22Rv1 (cell line): ENCODE data around the gene WIPF3.

ENCODE experiments used
- H3K27ac ChIP-seq: fragments of 450-650 bp; 2 replicates; pipeline ENCODE4 v1.5.1; 2017
- CTCF ChIP-seq: fragments of 450-650 bp; IDR thresholded peaks from 2 replicates; pipeline ENCODE4 v1.5.1; 2017; ENCODE audit warnings: mild to moderate bottlenecking
- ZFX ChIP-seq: fragments of 450-650 bp; IDR thresholded peaks from 2 replicates; pipeline ENCODE4 v1.6.1; 2017; ENCODE audit warnings: antibody characterized with exemption, borderline replicate concordance

The WIPF3 gene

GRCh38 chr7:29839921-29840320 is 33.6 kb downstream of the WIPF3 start:
- no peak overlapping the region for H3K27ac ChIP-seq
- TF ChIP-seq CTCF (no peak), ZFX (no peak)

DNA sequence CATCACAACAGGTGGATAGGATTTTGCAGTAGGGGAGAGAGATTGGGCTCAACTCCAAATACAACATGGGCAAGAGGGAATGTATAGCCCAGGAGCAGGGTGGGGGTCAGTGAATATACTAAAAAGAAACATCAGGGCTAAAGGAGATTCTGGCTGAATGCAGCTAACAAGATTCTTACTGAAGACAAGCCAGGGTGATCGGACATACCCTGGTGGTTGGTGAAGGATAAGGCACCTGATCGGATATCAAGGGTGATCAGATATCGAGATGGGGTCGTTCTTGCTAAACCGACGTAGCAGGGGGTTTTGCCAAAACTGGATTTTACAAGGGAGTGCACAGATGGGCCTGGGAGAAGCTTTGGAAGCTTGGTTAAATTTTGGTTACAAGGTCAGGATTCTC is 34.4 kb downstream of the WIPF3 start:
- no peak overlapping the region for H3K27ac ChIP-seq
- TF ChIP-seq ZFX (no peak), CTCF (no peak)

DNA sequence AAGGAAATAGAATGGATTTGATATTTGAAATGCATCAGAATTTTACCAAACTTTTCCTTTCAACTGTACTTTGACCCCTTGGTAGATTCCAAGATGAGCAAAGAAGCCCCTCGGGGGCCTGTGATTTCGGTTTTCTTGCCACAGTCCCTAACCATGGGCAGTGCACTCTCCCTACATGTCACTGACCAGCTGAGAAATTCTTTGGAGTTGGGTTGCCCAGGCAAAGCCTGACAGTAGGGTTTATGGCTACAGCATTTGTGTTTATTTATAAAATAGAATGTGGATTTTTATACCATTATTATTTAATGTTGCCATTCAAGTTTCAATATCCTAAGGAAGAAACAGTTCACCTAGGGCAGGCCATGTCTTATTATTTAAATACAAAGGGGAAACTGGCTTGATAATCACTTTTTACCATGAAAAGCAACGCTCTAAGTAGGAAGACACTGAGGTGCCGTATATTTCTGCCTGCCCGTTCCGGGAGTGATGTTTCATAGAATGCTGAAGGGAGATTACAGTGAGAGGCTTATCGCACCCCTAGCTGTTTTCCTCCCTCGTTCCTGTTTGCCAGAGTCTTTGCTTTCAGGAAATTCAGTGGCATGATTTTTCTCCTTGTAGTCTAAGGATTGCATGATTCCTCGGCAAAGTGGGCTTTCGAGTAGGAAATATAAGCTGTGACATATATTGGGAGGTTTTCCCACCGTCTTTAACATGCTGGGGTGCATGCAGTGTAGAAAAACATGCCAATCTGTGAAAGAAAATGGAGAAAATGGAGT is 35.8 kb downstream of the WIPF3 start:
- TF ChIP-seq CTCF (no peak), ZFX (no peak)
- no peak overlapping the region for H3K27ac ChIP-seq

DNA sequence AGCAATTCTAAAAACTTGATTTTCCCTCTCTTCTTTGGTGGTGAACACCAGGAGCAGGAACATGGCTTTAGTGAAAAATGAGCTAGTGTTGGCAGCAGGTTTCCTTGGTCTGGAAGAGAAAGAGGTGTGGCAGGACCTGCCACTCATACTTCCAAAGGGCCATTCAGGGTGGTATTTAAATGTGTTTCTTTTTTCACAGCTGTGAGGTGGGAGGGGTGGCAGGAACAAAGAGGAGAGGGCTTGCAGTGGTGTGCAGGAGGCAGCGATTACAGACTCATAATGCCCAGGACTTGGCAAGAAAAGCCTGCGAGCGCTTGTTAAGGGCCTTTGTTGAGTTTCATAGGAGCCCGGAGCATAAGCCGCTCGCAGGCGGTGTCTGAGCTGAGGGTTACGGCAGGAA is 36.8 kb downstream of the WIPF3 start:
- H3K27ac ChIP-seq: no peak overlapping the region
- no peak for TF ChIP-seq CTCF
- no peak for TF ChIP-seq ZFX

GRCh38 chr7:29843726-29844125 is 37.4 kb downstream of the WIPF3 start:
- H3K27ac ChIP-seq: no peak overlapping the region
- TF ChIP-seq CTCF (no peak), ZFX (no peak)

DNA sequence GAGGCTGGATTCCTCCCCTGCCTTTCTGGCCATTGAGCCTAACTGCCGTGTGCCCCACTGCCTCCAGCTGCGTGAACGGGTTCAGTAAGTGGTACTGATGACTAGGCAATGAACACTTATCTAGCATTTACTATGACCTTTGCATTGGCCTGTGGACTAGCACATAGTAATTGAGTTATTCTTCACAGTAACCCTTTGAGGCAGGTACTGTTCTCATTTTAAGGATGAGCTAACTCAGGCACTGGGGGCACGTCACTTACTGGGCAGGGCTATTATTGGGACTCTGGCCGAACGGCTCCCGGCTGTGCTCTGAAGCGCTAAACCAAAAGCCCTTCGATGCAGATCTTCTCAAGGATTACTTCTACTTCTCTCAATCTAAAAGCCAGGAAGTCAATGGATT is 38.3 kb downstream of the WIPF3 start:
- TF ChIP-seq ZFX (no peak), CTCF (no peak)
- H3K27ac ChIP-seq: no peak overlapping the region

DNA sequence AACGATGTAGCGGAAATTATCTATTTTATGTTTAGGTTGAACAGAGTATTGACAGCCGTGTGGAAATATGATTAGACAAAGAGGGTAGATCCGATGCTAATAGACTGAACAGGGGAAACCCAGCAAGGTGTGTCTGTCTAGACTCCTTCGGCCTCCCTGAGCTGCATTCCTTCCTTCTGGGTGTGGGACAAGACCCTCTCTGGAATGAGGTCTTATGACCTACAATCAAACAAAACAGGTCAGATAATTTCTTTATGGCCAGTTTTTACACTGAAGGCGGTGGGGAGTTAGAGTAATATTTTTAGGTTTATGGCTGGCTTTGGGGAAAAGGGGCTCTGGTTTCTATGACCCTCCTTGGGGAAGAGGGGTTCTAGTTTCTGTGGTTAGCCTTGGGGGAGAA is 41.2 kb downstream of the WIPF3 start:
- TF ChIP-seq ZFX: no peak
- no peak for TF ChIP-seq CTCF
- H3K27ac ChIP-seq: no peak overlapping the region
